ENCODE data around the gene XKR7.

Gene XKR7

DNA sequence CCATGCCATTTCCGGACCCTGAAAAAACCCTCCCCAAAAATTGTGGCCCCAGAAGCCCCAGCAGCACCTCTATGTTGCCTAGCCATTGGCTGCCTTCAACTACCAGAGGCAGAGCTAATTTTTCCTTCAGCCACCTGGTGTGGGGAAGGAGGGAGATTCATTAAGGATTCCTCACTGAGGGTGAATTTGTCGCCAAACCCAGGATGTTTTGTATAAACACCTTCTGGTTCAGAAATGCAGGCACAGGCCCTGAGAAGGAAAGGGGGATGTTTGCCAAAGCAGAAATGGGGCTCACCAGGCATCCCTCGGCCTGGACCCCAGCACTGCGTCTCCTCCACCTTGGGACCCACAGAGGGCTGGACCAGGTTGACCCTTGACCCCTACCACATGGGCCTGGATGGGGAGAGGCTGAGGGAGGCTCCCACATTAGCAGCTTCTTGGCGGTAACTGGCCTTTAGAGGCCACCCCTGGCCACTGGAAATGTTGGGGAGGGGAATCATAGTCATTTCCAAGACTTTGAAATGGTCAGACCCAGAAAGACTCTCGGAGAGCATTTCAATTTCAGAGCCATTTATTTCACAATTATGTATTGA, 14.3 kb upstream of the XKR7 start:
- H3K4me3 ChIP-seq (ENCODE audit: low read depth, low read length), result no peak overlapping the region
- DNase-seq (ENCODE audit: low read depth), result no peak
- TF ChIP-seq, protein P1, sequence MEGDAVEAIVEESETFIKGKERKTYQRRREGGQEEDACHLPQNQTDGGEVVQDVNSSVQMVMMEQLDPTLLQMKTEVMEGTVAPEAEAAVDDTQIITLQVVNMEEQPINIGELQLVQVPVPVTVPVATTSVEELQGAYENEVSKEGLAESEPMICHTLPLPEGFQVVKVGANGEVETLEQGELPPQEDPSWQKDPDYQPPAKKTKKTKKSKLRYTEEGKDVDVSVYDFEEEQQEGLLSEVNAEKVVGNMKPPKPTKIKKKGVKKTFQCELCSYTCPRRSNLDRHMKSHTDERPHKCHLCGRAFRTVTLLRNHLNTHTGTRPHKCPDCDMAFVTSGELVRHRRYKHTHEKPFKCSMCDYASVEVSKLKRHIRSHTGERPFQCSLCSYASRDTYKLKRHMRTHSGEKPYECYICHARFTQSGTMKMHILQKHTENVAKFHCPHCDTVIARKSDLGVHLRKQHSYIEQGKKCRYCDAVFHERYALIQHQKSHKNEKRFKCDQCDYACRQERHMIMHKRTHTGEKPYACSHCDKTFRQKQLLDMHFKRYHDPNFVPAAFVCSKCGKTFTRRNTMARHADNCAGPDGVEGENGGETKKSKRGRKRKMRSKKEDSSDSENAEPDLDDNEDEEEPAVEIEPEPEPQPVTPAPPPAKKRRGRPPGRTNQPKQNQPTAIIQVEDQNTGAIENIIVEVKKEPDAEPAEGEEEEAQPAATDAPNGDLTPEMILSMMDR (IDR thresholded peaks at IDR 0.05; ENCODE audit: low read depth, low read length, missing control alignments), result no peak

GRCh38 chr20:31954500-31954899, 13.5 kb upstream of the XKR7 start:
- DNase-seq (ENCODE audit: low read depth), result no peak
- H3K4me3 ChIP-seq (ENCODE audit: low read depth, low read length), result no peak overlapping the region
- TF ChIP-seq, protein P1 (IDR thresholded peaks at IDR 0.05; ENCODE audit: low read depth, low read length, missing control alignments), result no peak

DNA sequence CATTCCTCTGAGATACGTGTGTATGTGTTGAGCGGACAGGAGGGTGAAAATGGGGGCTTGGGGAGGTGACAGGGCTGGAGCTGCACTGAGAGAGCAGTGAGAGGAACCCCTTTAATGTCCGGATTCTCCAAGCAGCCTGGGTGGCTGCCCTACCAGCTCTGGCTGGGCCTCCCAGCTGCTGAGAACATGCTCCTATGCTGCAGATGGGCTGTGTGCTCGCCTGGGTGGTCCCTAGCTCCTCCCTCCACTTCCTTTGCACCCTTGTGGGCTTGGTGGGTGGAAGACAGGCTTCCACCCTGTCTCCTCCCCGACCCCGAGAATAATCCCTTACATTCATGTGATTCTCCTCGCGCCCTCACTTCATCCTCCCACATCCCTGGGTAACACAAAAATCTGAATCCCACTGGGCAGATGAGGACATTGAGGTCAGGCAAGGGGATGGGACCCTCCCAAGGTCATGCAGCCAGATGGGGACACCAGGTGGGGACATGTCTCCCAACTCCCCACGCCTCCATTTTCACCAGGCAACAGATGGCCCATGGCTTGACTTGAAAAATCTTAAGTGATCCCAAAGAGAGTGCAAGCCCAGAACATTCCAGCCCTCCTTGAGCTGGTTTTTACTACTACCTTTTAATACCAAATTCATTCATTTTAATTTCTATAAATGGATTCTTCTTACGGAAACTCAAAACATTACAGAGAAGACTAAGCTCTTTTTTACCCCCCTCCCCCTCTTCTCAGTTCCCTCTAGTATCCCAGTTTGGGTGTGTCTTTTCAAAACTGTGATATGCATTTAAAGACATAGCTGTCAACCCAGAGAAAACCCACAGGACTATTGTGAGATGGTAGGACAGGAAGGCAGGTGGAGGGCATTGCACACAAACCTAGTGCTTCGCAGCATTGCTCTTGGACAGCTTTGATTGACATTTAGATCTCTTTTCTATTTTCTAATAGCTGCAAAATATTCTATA, 11.1 kb upstream of the XKR7 start:
- no peak for DNase-seq (ENCODE audit: low read depth)
- TF ChIP-seq, protein P1 (IDR thresholded peaks at IDR 0.05; ENCODE audit: low read depth, low read length, missing control alignments), result no peak
- no peak overlapping the region for H3K4me3 ChIP-seq (ENCODE audit: low read depth, low read length)

- TF ChIP-seq, protein P1 (IDR thresholded peaks at IDR 0.05; ENCODE audit: low read depth, low read length, missing control alignments), result no peak
- H3K4me3 ChIP-seq (ENCODE audit: low read depth, low read length), result no peak overlapping the region
- no peak for DNase-seq (ENCODE audit: low read depth)
Measured at GRCh38 chr20:31962761-31963160, 5.2 kb upstream of the XKR7 start.

- no peak for DNase-seq (ENCODE audit: low read depth)
- TF ChIP-seq, protein P1 (IDR thresholded peaks at IDR 0.05; ENCODE audit: low read depth, low read length, missing control alignments), result no peak
- H3K4me3 ChIP-seq (ENCODE audit: low read depth, low read length), result no peak overlapping the region
Measured at GRCh38 chr20:31963889-31964288, 4.1 kb upstream of the XKR7 start.

- DNase-seq (ENCODE audit: low read depth), result no peak
- no peak overlapping the region for H3K4me3 ChIP-seq (ENCODE audit: low read depth, low read length)
- TF ChIP-seq, protein P1 (IDR thresholded peaks at IDR 0.05; ENCODE audit: low read depth, low read length, missing control alignments), result no peak
Measured at GRCh38 chr20:31966991-31967655, 828 bp upstream of the XKR7 start.

All from GM12864 (cell line).